Measurements from ENCODE around the gene SLC16A4.

Gene SLC16A4

GRCh38 chr1:110328274-110328673, 62.6 kb downstream of the SLC16A4 start:
- no peak for DNase-seq (ENCODE audit: low read depth in 3 of 3)

- DNase-seq (ENCODE audit: low read depth in 3 of 3) = no peak
Measured at GRCh38 chr1:110326826-110327225, 64.0 kb downstream of the SLC16A4 start.

DNA sequence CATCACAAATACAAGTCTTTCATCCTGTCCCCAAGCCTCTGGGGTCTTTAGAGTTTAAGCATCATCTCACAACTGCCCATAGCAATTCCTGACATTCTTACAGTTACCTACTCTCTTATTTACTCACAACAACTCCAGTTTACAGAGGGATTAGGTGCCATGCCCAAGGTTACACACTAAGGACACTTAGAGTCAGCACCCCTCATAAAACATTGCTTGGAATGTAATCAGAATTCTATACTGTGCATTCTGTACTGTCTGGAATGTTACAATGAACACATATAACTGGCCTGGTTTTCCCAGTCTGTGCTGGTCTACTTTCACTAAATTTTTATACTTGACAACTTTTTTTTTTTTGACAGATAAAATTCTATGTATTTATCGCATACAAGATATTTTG, 66.2 kb downstream of the SLC16A4 start:
- no peak for DNase-seq (ENCODE audit: low read depth in 3 of 3)

DNA sequence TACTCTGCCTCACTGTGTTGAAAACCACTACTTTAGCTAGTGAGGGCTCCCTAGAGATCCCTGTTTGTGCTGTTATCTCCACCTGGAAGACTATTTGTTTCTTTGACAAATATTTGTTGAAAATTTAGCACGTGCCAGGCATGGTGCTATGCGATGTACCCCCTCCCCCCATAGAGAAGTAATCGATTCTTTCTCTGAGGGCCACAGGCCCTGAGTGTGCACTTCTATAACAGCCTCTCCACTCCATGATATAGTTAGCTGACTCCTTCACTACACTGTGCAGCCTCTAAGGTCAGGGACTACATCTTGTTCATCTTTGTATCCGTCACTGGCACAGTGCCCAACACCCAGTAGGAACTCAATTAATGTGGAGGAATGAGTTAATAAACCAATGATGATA, 69.0 kb downstream of the SLC16A4 start:
- no peak for DNase-seq (ENCODE audit: low read depth in 3 of 3)

DNA sequence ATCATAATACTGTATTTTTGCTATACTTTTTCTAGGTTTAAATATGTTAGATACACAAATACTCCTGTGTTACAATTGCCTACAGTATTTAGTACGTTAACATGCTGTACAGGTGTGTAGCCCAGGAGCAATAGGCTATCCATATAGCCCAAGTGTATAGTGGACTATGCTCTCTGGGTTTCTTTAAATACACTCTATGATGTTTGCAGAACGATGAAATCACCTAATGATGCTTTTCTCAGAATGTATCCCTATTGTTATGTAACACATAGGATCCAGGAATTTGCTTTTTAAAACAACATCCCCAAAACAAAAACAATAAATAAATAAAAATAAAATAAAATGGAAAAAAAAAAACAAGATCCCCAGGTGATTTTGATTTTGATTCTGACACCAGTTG, 69.8 kb downstream of the SLC16A4 start:
- no peak for DNase-seq (ENCODE audit: low read depth in 3 of 3)

DNA sequence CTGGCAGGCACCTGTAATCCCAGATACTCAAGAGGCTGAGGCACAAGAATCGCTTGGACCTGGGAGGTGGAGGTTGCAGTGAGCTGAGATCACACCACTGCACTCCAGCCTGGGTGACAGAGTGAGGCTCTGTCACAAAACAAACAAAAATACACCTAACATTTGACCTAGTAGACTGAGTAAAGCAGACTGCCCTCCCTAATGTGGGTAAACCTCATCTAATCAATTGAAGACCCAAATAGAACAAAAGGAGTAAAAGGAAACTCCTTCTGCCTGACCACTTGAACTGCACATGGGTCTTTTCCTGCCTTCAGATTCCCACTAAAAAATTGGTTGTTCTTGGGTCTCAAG, 70.7 kb downstream of the SLC16A4 start:
- DNase-seq (ENCODE audit: low read depth in 3 of 3) = no peak

- DNase-seq (ENCODE audit: low read depth in 3 of 3) = no peak
Measured at GRCh38 chr1:110319332-110320167, 71.3 kb downstream of the SLC16A4 start.

DNA sequence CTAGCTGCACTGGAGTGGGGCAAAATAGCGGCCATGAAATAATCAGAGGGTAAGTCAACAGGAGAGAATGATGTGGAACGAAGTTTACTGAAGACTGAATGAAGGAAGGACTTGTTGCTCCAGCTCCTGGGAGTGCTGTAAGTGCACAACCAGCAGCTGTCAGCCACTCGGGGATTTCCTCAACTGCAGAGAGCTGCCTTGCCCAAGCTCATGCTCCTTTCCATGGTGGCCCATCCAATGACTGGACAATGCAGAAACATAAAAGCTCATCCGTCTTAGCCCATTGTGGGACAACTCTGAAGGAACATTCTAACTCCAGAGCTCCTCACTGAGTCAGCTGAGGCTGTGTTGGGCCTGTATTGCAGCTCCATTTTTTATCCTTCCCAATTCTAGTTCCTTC, 72.8 kb downstream of the SLC16A4 start:
- no peak for DNase-seq (ENCODE audit: low read depth in 3 of 3)

GRCh38 chr1:110316735-110317134, 74.1 kb downstream of the SLC16A4 start:
- DNase-seq (ENCODE audit: low read depth in 3 of 3) = no peak
